NCI-H748 (cell line): ENCODE data around the gene ACP1.
A peak's percentile ranks its signal among the peaks of the same experiment; 100 is the strongest.

ENCODE experiments used
- DNase-seq: peaks from one replicate; lab custom pipeline; 2025; ENCODE audit not compliant: unreplicated experiment; lab: John Stamatoyannopoulos, UW

ACP1 gene

GRCh38 chr2:264493-265468, at the start of gene ACP1:
TSS of gene ACP1 (plus strand) at chr2:264947. CDS start at chr2:264965, 18 bp downstream.
- DNase-seq = peak; percentile 98

- DNase-seq = no peak
These were observed 48.7 kb upstream of the ACP1 start for GRCh38 chr2:216068-216467.

GRCh38 chr2:223451-223850, 41.3 kb upstream of the ACP1 start:
- DNase-seq = no peak

GRCh38 chr2:223971-224760, 40.6 kb upstream of the ACP1 start:
- DNase-seq = no peak

GRCh38 chr2:228115-228514, 36.6 kb upstream of the ACP1 start:
- no peak for DNase-seq

GRCh38 chr2:228518-229278, 36.0 kb upstream of the ACP1 start:
- DNase-seq = no peak

GRCh38 chr2:231521-232185, 33.1 kb upstream of the ACP1 start:
- no peak for DNase-seq

- DNase-seq = no peak
These were observed 31.7 kb upstream of the ACP1 start for GRCh38 chr2:233030-233429.

- no peak for DNase-seq
These were observed 30.3 kb upstream of the ACP1 start for GRCh38 chr2:234421-234820.

- no peak for DNase-seq
These were observed 27.7 kb upstream of the ACP1 start for GRCh38 chr2:236993-237539.

GRCh38 chr2:237878-238277, 26.9 kb upstream of the ACP1 start:
- DNase-seq = no peak

GRCh38 chr2:238431-238830, 26.3 kb upstream of the ACP1 start:
- DNase-seq = no peak

GRCh38 chr2:238869-239268, 25.9 kb upstream of the ACP1 start:
- no peak for DNase-seq

GRCh38 chr2:244547-244946, 20.2 kb upstream of the ACP1 start:
- no peak for DNase-seq

- peak; percentile 56 for DNase-seq
These were observed 18.1 kb upstream of the ACP1 start for GRCh38 chr2:246489-247144.

- no peak for DNase-seq
These were observed 16.0 kb upstream of the ACP1 start for GRCh38 chr2:248724-249123.

- DNase-seq = no peak
These were observed 15.2 kb upstream of the ACP1 start for GRCh38 chr2:249538-250042.

- DNase-seq = no peak
These were observed 12.6 kb upstream of the ACP1 start for GRCh38 chr2:252001-252602.

GRCh38 chr2:253202-253638, 11.5 kb upstream of the ACP1 start:
- DNase-seq = no peak
